Activated CD4-positive, alpha-beta T cell treated with anti-CD3 and anti-CD28 coated beads, Interleukin-2, amount 50 U/mL, for 24 hours (primary cell): ENCODE measurements around the gene SGCD.

Source experiments
- DNase-seq, 2 donors: peaks; one replicate each; pipeline ENCODE4 v3.0.0-alpha.2; 2020; ENCODE audit warnings: low read depth in 1 of 2, low spot score in 1 of 2

Gene SGCD

GRCh38 chr5:156500755-156501154, 173.8 kb downstream of the SGCD start:
- DNase-seq = no peak

DNA sequence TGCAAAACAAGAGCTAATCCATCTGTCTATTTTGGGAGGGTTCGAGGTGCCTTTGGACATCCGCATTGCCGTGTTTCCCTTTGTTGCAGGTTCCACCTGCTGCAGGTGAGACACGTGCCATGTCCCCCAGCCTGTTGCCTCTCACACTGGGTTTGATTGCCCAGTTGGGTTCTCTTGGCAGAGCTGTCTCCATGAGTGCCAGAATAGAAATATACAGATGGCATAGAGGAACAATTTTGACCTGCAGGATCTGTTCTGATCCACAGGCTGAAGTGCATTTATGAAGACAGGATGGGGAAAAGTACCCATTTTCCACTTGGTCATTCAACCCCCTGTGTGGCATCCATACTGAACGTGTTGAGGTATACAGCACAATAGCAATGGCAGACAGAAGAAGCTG, 178.1 kb downstream of the SGCD start:
- no peak for DNase-seq

- DNase-seq = no peak
Observed at GRCh38 chr5:156513123-156513815, 186.3 kb downstream of the SGCD start.

DNA sequence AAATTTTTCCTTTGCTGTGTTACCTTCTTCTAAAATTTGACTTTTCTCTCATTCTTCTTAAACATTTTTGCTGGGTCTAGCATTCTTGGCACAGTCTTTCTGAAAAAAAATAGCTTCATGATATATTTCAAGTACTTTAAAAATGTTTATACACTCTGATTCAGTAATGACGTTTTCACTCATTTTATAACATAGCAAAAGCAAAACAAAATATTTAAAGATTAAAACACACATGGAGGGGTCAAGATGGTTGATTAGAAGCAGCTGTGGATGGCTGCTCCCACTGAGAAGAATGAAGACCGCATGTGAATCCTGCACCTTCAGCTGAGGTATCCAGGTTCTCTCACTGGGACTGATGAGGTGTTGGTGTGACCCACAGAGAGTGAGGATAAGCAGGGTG, 188.2 kb downstream of the SGCD start:
- no peak for DNase-seq

DNA sequence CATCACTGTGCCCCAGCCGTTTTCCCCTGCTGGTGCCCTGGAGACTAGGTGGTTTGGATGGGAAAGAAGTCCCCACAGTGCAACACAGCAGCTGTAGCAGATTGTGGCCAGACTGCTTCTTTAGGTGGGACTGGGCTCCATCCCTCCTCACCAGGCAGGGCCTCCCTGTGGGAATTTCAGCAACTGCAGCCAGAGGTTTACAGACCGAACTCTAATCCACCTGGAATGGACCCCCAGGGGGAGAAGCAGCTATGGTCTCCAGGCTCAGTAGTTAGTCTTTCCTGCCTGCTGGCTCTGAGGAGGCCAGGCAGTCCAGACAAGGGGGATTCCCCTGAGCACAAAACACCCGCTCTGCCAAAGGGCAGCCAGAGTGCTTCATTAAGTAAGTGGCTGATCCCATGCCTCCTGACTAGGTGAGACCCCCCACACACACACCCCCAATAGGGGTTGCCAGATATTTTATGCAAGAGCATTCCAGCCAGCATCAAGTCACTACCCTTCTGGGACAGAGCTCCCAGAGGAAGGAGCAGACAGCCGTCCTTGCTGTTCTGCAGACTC, 188.9 kb downstream of the SGCD start:
- DNase-seq = no peak

- DNase-seq = no peak
Observed at GRCh38 chr5:156522651-156523529, 195.9 kb downstream of the SGCD start.

DNA sequence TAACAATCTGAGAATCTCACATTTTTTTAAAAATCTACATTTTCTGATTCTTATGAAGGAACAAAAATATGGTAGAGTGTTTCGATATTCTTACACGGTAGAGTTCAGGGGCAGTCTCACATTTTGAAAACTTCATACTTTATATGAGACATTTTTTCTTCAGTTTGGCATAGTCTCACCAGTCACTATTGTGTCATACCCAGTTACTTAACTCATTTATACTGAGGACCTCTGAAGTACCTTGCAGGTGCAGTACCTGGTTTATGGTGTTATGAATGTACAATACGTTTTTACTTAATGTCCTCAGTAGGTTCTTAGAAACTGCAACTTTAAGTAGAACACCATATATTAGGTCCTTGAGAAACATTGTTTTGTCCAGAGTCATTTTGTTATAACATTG, 196.6 kb downstream of the SGCD start:
- DNase-seq = no peak

- DNase-seq = no peak
Observed at GRCh38 chr5:156526081-156526925, 199.3 kb downstream of the SGCD start.

- no peak for DNase-seq
Observed at GRCh38 chr5:156527611-156528010, 200.6 kb downstream of the SGCD start.

DNA sequence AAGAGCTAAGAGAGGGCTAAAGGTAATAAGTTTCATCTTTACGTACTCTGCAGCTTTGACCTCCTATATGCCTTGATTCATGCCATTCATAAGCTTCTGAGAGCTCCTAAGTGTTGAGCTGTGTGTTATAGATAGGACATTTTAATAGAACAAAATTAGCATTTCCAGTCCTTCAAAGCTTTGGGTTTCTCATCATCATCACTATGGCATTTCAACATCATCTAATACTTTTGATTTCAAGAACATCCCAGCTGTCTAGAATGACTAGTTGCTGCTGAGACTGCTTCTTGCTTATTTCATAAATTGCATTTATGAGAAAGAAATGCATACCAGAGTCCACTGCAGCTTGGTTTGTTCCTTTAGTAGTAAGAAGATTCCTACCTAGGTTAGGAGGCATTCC, 201.7 kb downstream of the SGCD start:
- no peak for DNase-seq

GRCh38 chr5:156529892-156530291, 202.9 kb downstream of the SGCD start:
- no peak for DNase-seq

DNA sequence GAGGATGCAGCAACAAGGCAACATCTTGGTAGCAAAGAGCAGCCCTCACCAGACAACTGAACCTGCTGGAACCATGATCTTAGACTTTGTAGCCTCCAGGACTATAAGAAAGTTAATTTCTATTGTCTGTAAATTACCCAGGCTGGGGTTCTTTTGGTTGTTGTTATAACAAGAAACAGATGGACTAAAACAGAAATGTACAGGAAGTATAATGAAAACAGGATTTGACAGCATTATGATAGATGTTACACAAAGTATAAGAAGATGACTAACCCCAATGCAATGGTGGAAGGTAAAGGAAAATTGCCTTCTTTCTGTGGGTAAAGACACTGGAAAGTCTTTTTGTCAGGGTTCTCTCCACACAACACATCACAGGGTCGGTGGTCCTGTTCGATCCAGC, 204.2 kb downstream of the SGCD start:
- no peak for DNase-seq

DNA sequence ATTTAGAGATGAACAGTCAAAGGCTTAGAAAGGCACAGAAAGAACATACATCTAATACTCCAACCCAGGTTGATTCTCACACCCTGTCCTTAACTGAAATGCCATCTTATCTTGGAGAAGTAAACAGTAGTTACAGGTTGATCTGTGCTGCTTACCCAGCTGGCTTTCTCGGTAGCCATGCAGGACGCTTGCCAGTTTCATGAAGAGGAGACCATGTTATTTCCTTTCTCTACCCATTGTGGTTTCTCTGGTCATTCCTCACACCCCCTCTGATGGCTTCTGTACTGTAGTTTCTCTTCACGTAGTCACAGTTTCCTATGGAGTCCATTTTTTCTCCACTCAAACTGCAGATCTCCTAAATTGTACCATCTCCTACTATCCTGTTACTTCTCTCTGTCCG, 206.0 kb downstream of the SGCD start:
- no peak for DNase-seq

DNA sequence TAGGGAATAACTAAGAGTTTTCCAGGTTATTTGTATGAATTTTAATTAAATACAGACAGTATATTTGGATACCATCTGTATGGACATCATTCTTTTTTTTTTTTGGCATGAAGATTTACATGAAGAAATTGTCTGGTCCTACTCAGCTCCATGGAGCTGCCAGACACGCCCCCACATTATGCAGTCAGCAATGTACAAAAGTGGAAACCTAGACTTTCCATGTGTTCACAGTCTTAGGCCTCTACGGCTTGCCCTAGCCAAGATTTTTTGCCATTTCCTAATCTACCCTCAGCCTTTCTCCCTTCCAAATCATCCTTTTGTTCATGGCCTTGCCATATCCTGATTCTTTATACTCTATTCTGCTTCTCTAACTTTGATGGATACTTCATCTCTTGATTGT, 207.1 kb downstream of the SGCD start:
- DNase-seq = no peak

GRCh38 chr5:156534906-156535485, 208.0 kb downstream of the SGCD start:
- DNase-seq = no peak

- no peak for DNase-seq
Observed at GRCh38 chr5:156540491-156540890, 213.5 kb downstream of the SGCD start.

DNA sequence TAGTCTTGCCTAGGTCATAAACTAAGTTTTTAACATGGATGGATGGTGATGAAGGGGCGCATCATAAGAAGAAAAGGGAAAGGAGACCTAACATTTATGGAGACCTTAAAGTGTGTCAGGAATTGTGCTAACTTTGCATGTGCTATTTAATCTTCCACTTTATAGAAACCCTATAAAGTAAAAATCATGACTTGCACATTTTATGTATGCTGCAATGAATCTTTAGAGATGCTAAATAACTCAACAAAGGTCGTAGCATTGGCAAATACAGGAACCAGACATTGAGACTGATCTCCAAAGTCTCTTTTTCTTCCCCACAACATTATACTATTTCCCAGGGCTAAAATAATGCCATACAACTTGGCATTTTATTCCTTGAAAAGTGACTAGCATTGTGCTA, 214.6 kb downstream of the SGCD start:
- DNase-seq = no peak

GRCh38 chr5:156543348-156544145, 216.6 kb downstream of the SGCD start:
- no peak for DNase-seq

- DNase-seq = no peak
Observed at GRCh38 chr5:156552855-156553358, 225.9 kb downstream of the SGCD start.
